CD14-positive monocyte (primary cell): Measurements from ENCODE around the gene SLC16A12. TPM values are rescaled to one million over a fixed set of nuclear protein-coding genes. Genes with fewer than 3 reads are reported as not detected.

Source experiments
- DNase-seq, 3 donors: peaks; one replicate each; pipeline ENCODE4 v3.0.0-alpha.2; 2011 to 2022
- H2AFZ ChIP-seq: 2 replicates; pipeline ENCODE4 v1.6.0; 2012; ENCODE audit warnings: mild to moderate bottlenecking, low read depth, low read length, inconsistent platforms; ENCODE audit not compliant: insufficient read depth, poor library complexity, severe bottlenecking
- H3K27ac ChIP-seq, 2 donors: 1 replicate in 1 of 2; 2 replicates in 1 of 2; pipeline ENCODE4 v1.5.1; 2012 to 2013; ENCODE audit warnings: low read length in 2 of 2, control low read depth in 1 of 2, inconsistent platforms in 1 of 2, low read depth in 1 of 2, mild to moderate bottlenecking in 1 of 2
- H3K27me3 ChIP-seq, 2 donors: one replicate each; pipeline versions ENCODE4 v1.6.0 to v1.6.1; 2011 to 2013; ENCODE audit warnings: low read length in 2 of 2; ENCODE audit not compliant: control insufficient read depth in 2 of 2, insufficient read depth in 2 of 2
- H3K36me3 ChIP-seq, 2 donors: replicated peaks in 1 of 2; 1 replicate in 1 of 2; 2 replicates in 1 of 2; pipeline versions ENCODE4 v1.5.1 to v1.6.1; 2012 to 2013; ENCODE audit warnings: low read length in 2 of 2, control low read depth in 1 of 2, inconsistent platforms in 1 of 2, mild to moderate bottlenecking in 1 of 2; ENCODE audit not compliant: insufficient read depth in 2 of 2, control insufficient read depth in 1 of 2
- H3K4me1 ChIP-seq, 2 donors: 1 replicate in 1 of 2; 2 replicates in 1 of 2; pipeline versions ENCODE4 v1.5.1 to v1.6.1; 2012 to 2013; ENCODE audit warnings: low read length in 2 of 2, control low read depth in 1 of 2, inconsistent platforms in 1 of 2, mild to moderate bottlenecking in 1 of 2, moderate library complexity in 1 of 2; ENCODE audit not compliant: insufficient read depth in 2 of 2, control insufficient read depth in 1 of 2
- H3K4me2 ChIP-seq: replicated peaks from 2 replicates; pipeline ENCODE3; 2012; ENCODE audit warnings: low read length, moderate library complexity, mild to moderate bottlenecking; ENCODE audit not compliant: poor library complexity, severe bottlenecking; ENCODE audit errors: extremely low read depth
- H3K4me3 ChIP-seq, 3 experiments: fragments of 200-600 bp in 1 of 3; sonication (generic) in 1 of 3; replicated peaks in 1 of 3; 1 replicate in 2 of 3; 2 replicates in 1 of 3; pipeline ENCODE4 v1.5.1; 2011 to 2013; ENCODE audit warnings: low read length in 3 of 3, mild to moderate bottlenecking in 3 of 3, control low read depth in 2 of 3, low read depth in 2 of 3, inconsistent platforms in 1 of 3, moderate library complexity in 1 of 3
- H3K79me2 ChIP-seq: 2 replicates; pipeline ENCODE4 v1.6.0; 2012; ENCODE audit warnings: mild to moderate bottlenecking, control low read depth, inconsistent platforms, low read length, moderate library complexity; ENCODE audit not compliant: insufficient read depth
- H3K9ac ChIP-seq: 2 replicates; pipeline ENCODE4 v1.6.0; 2017; ENCODE audit warnings: low read length, mild to moderate bottlenecking; ENCODE audit not compliant: insufficient read depth, poor library complexity, severe bottlenecking
- H3K9me3 ChIP-seq, 2 donors: replicated peaks in 1 of 2; 1 replicate in 1 of 2; 2 replicates in 1 of 2; pipeline versions ENCODE4 v1.5.1 to v1.6.1; 2012 to 2013; ENCODE audit warnings: low read length in 2 of 2, control low read depth in 1 of 2; ENCODE audit not compliant: control insufficient read depth in 1 of 2, insufficient read depth in 1 of 2
- H4K20me1 ChIP-seq: 2 replicates; pipeline ENCODE4 v1.6.0; 2012; ENCODE audit warnings: mild to moderate bottlenecking, low read length, control low read depth, moderate library complexity; ENCODE audit not compliant: insufficient read depth
- H3K27ac Mint-ChIP-seq, 7 donors: one replicate each; pipeline ENCODE4 v1.8.0; 2020; ENCODE audit warnings: mild to moderate bottlenecking in 7 of 7, mixed read lengths in 7 of 7, moderate library complexity in 6 of 7, inconsistent platforms in 2 of 7
- H3K27me3 Mint-ChIP-seq, 3 donors: one replicate each; pipeline ENCODE4 v1.8.0; 2021 to 2022; ENCODE audit warnings: low read depth in 3 of 3, mild to moderate bottlenecking in 3 of 3, mixed read lengths in 3 of 3, moderate library complexity in 3 of 3, inconsistent platforms in 1 of 3
- H3K36me3 Mint-ChIP-seq, 2 donors: one replicate each; pipeline ENCODE4 v1.8.0; 2020; ENCODE audit warnings: mixed read lengths in 2 of 2, inconsistent platforms in 1 of 2, mild to moderate bottlenecking in 1 of 2
- H3K4me1 Mint-ChIP-seq: one replicate; pipeline ENCODE4 v1.8.0; 2020; ENCODE audit warnings: mild to moderate bottlenecking, mixed read lengths
- H3K4me3 Mint-ChIP-seq, 2 donors: one replicate each; pipeline ENCODE4 v1.8.0; 2020; ENCODE audit warnings: mild to moderate bottlenecking in 2 of 2, mixed read lengths in 2 of 2, moderate library complexity in 1 of 2
- H3K9me3 Mint-ChIP-seq, 7 donors: one replicate each; pipeline ENCODE4 v1.8.0; 2020 to 2022; ENCODE audit warnings: mixed read lengths in 7 of 7, mild to moderate bottlenecking in 6 of 7, moderate library complexity in 6 of 7, inconsistent platforms in 2 of 7
- CTCF ChIP-seq: fragments of 200-600 bp; IDR thresholded peaks from one replicate; pipeline ENCODE4 v1.8.0; 2022; ENCODE audit warnings: antibody characterized with exemption, mild to moderate bottlenecking
- WGBS: methylation state at CpG from one replicate; pipeline ENCODE4 v1.1.5; 2013; ENCODE audit warnings: missing lambda C conversion rate; ENCODE audit not compliant: insufficient coverage; 5-methylcytosine and 5-hydroxymethylcytosine counted together
- intact Hi-C, 2 donors: fragments of 100-400 bp; cut with micrococcal nuclease; formaldehyde crosslinking; loops; one replicate each; pipeline versions ENCODE4 v1.15.0 to v1.15.1; 2023
- polyA plus RNA-seq, 3 donors: library from polyadenylated mRNA; depleted of rRNA in 1 of 3; unstranded in 2 of 3; stranded (reverse) in 1 of 3; fragments of 300-500 nt in 2 of 3; fragments of >200 nt in 1 of 3; fragmentation: Illumina TruSeq in 2 of 3; gene quantifications; 1 replicate in 2 of 3; 2 replicates in 1 of 3; pipeline ENCODE4 v1.2.3, GENCODE V29; 2012 to 2021

The SLC16A12 gene
- polyA plus RNA-seq, 3 donors, result 0.04 TPM; not detected in 2

- H3K4me3 Mint-ChIP-seq, result no peak overlapping the region
- no peak overlapping the region for H2AFZ ChIP-seq
Observed at GRCh38 chr10:89426230-89426868, 109.0 kb downstream of the SLC16A12 start.

GRCh38 chr10:89425000-89425399, 110.4 kb downstream of the SLC16A12 start:
- Histone ChIP-seq H3K27me3 (no peaks in the 10 kb centered on the region), H4K20me1 (peaks cover 29% of the 10 kb centered on the region), H3K4me2 (no peak overlapping the region), H3K4me1 (no peaks in the 10 kb centered on the region), H2AFZ (no peak overlapping the region), H3K9me3 (no peaks in the 10 kb centered on the region), H3K4me3 (no peak overlapping the region), H3K79me2 (no peaks in the 10 kb centered on the region), H3K9ac (no peak overlapping the region), H3K27ac (no peak overlapping the region), H3K36me3 (peaks cover 5 to 19% of the 10 kb centered on the region in 2 donors)
- DNase-seq, result no peak
- Mint-ChIP-seq H3K4me3 (no peak overlapping the region), H3K9me3 (no peaks in the 10 kb centered on the region), H3K27me3 (peaks cover 0 to 1% (median 0%) of the 10 kb centered on the region in 3 donors), H3K4me1 (no peaks in the 10 kb centered on the region), H3K36me3 (peaks cover 17 to 20% of the 10 kb centered on the region in 2 donors), H3K27ac (no peak overlapping the region)
- no CpG with 5 or more reads among the region's 5 CpGs for WGBS
- TF ChIP-seq CTCF, result no peak
- intact Hi-C loops, result loop anchor here (10.0 kb wide), 2 partner anchors 140 to 280 kb away; partner anchors contain the start of gene KIF20B (in 1 of the 2)

More at GRCh38 chr10:89426230-89426868, 109.0 kb downstream of the SLC16A12 start:
- Histone ChIP-seq H3K27ac (no peak overlapping the region), H3K79me2 (no peaks in the 10 kb centered on the region), H3K36me3 (peaks cover 0 to 7% of the 10 kb centered on the region in 2 donors), H3K4me3 (no peak overlapping the region), H4K20me1 (peaks cover 16% of the 10 kb centered on the region), H3K4me1 (no peaks in the 10 kb centered on the region), H3K27me3 (no peaks in the 10 kb centered on the region), H3K9me3 (no peaks in the 10 kb centered on the region), H3K9ac (no peak overlapping the region), H3K4me2 (no peak overlapping the region)
- 100% methylated on average over 3 of the region's 5 CpGs for WGBS
- intact Hi-C loops, result loop anchor here (10.0 kb wide), 2 partner anchors 138 to 278 kb away; partner anchors contain the start of gene KIF20B (in 1 of the 2)
- Mint-ChIP-seq H3K27me3 (peaks cover 0 to 2% (median 1%) of the 10 kb centered on the region in 3 donors), H3K9me3 (no peaks in the 10 kb centered on the region), H3K36me3 (peaks cover 6 to 7% of the 10 kb centered on the region in 2 donors), H3K4me1 (no peaks in the 10 kb centered on the region), H3K27ac (no peak overlapping the region)
- TF ChIP-seq CTCF, result peak; percentile 78
- peak; percentile 15 to 38 (median 34) for DNase-seq
